GM12801 (cell line): ENCODE data around the gene LRRC32.

Experiments
- TF ChIP-seq, protein P1 (sequence below): IDR thresholded peaks from one replicate; pipeline ENCODE4 v1.5.1; 2011; ENCODE audit warnings: control low read depth; ENCODE audit not compliant: insufficient read length; ENCODE audit errors: extremely low read depth

Gene LRRC32

DNA sequence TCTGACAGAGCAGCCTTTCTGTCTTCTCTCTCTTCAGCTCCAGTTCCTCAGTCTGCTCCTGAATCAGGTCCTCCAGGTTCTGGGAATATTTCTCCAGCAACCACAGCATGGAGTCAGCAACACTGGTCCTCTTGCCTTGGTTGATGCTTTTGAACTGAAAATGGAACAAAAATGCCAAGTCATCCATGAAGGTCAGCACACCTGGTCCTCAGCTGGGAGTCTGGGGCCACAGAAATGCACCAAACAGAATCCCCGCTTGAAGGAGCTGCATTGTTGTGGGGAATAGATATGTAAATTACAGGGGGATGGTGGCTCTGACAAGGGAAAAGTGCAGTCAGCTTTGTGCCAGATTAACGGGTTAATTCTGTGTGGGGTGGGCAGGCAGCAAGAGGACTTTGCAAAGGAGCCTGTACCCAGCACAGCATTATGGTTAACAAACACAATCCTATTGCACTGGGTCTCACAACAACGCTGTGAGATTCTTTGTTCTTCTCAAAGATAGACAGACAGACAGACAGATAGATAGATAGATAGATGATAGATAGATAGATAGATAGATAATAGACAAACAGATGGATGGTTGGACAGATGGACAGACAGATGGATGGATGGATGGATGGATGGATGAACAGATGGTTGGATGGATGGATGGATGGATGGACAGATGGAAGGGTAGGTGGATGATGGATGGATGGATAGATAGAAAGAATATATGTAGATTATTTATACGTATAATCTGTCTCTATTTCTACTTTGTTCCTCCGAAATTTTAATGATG is 33.8 kb upstream of the LRRC32 start:
- TF ChIP-seq, protein P1, sequence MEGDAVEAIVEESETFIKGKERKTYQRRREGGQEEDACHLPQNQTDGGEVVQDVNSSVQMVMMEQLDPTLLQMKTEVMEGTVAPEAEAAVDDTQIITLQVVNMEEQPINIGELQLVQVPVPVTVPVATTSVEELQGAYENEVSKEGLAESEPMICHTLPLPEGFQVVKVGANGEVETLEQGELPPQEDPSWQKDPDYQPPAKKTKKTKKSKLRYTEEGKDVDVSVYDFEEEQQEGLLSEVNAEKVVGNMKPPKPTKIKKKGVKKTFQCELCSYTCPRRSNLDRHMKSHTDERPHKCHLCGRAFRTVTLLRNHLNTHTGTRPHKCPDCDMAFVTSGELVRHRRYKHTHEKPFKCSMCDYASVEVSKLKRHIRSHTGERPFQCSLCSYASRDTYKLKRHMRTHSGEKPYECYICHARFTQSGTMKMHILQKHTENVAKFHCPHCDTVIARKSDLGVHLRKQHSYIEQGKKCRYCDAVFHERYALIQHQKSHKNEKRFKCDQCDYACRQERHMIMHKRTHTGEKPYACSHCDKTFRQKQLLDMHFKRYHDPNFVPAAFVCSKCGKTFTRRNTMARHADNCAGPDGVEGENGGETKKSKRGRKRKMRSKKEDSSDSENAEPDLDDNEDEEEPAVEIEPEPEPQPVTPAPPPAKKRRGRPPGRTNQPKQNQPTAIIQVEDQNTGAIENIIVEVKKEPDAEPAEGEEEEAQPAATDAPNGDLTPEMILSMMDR, result no peak

DNA sequence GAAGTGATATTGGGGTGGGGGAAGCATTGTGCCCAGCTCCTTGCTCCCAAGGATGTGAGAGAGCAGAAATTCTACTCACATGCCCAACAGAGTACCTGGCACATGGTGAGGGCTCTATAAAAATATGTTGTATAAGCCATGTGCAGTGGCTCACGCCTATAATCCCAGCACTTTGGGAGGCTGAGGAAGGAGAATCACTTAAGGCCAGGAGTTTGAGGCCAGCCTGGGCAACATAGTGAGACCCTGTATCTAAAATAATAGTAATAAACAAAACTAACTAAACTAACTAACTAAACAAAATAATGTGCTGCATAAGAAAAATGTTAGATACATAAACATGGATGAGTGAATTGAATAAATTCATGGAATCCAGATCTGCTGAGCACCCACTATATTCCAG is 33.2 kb upstream of the LRRC32 start:
- TF ChIP-seq, protein P1, result no peak

DNA sequence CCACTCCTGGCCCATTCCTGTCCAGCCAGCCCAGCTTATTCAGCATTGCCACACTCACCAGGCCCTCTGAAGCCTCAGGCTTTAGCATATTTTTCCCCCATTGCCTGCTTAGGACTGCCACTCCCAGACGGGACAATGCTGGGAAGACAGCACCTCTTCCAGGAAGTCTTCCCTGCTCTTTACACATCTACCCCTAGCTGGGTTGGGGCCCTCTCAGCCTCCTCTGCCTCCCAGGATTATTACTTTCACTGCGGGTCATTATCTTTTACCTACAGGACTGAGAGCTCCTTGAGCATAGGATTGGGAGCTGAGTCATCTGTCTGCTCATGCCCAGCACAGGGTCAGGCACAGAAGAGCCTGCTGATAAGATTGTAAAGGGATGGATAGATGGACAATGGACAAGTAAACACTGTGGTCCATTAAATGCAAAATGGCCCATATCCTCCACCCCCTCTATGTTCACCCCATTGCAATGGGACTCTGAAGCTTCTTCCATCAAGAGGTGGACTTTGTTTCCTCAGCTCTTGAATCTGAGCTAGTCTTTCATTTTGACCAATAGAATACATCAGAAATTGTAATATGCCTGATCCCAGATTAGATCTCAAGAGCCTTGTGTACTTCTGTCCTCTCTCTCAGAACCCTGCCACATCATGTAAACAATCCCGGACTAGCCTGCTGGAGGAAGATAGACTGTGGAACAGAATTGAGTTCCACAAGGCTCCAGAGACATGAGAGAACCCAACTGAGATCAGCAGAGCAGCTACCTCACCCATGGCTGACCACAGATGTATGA is 32.0 kb upstream of the LRRC32 start:
- TF ChIP-seq, protein P1, result no peak

DNA sequence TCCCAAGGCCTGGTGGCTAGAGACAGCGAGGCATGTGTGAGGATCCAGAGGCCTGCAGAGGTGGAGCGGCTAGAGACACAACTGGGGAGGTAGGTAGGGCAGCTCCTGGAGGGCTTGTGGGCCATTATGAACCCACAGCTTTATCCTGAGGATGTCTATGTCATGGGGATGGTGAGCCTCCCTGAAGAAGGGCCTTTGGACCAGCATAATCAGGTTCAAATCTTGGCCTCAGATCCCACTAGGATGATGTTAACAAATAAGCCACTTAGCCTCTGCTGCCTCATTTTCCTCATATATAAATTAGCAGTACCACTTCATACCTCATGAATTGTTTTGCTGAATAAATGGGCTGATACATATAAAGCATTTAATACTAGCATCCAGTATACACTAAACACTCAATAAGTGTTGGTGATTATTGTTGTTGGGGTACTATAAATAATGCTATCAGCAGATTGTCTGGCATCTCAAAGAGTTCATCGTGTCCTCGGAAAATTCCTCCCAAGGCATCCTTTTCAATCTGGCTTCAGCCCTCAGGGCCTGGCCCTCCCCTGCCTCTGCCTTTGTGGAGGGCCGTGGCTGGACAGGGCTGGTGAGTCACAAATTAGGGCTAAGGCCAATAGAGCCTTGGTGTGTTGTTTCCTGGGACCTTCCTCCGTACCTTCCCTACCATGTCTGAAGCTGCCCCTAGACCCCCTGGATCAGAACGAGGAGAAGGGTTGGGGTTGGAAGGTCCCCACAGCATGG is 30.9 kb upstream of the LRRC32 start:
- TF ChIP-seq, protein P1, result no peak

DNA sequence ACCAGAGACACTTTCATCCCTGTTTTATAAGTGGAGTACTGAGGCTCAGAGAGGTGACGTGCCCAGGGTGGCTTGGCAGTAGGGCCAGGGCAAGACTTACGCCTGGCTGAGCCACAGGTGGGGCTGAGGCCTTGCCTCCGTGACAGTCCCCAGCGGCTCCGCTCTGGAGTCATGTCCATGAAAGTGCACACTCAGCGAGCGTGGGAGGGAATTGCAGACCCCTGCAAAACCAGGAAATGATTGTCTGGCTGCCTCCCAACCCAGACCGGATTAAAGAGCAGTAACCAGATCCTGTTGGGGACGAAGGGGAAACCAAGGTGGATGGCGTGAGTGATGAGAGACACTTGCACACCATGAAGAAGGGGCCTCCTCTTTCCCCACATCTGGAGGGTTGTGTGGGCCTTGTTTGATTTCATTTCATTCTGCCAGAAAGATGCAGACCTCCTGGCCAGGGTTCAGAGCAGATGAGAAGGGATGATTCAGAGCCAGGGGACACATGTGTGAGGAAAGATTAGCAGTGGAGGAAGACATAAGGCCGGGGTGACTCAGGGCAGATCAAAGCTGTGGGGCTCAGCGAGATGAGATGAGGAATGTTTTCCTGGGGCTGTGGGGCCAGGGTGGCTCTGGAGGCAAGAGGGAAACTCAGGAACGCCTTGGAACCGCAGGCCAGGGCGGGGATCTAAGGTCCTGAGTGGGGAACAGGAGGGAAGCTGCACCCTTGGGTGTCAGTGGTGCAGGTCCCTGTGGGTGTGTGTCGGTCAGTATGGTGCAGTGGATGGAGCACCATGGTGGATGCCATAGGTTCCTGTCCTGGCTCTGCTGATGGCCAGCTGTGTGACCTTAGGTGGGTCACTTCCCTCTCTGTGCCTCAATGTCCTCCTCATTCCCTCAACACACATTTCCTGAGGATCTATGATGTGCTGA is 29.9 kb upstream of the LRRC32 start:
- TF ChIP-seq, protein P1, result no peak

DNA sequence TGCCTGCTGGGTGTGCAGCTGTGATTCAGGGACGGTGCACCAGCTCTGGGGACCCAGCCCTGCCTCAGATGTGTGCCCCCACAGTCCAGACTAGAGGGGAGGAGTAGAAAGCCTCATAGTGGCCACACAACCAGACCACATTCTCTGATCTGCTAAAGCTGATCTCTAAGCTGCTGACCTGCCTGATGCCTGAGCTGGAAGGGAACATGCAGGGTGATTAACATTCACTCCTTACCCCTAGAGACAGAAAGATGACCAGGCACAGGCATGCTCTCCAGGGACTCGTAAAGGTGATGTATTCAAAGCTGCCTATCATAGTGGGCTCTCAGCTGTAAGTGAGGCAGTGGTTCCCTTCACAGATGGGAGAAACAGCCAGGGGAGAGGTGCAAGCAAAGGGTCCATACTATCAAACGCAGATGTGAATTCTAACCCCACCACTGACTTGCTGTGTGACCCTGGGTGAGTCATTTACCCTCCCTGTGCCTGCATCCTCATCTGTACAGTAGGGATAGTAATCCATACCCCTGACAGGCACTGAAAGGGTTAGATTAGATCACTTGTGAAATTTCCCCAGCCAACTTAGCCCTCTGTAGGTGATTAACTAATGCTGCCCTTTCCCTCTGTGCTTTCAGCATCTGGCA is 29.0 kb upstream of the LRRC32 start:
- TF ChIP-seq, protein P1, result no peak
